Spinal cord (tissue), 10 donors: ENCODE data around the gene CEP44. TPM values are rescaled to one million over a fixed set of nuclear protein-coding genes. Genes with fewer than 3 reads are reported as not detected.
"Not testable (repeated sequence)": the region's sequence is repeated elsewhere in the genome, so short reads cannot be mapped to it uniquely, and the experiment has no call there.

Experiments used
- DNase-seq, 6 donors: peaks; one replicate each; pipeline versions ENCODE4 v3.0.0 to v3.0.0-alpha.2; 2013 to 2015; ENCODE audit warnings: low spot score in 6 of 6, low read depth in 4 of 6
- H3K27ac ChIP-seq: one replicate; pipeline ENCODE4 v1.5.1; 2013; ENCODE audit warnings: low read depth, low read length, control low read depth
- H3K27me3 ChIP-seq: one replicate; pipeline ENCODE4 v1.6.1; 2013; ENCODE audit warnings: low read length; ENCODE audit not compliant: control insufficient read depth, insufficient read depth
- H3K36me3 ChIP-seq: one replicate; pipeline ENCODE4 v1.6.1; 2013; ENCODE audit warnings: low read length; ENCODE audit not compliant: control insufficient read depth, insufficient read depth
- H3K4me1 ChIP-seq: one replicate; pipeline ENCODE4 v1.6.1; 2013; ENCODE audit warnings: low read length; ENCODE audit not compliant: control insufficient read depth, insufficient read depth
- H3K4me3 ChIP-seq: one replicate; pipeline ENCODE4 v1.5.1; 2013; ENCODE audit warnings: low read depth, low read length, control low read depth
- H3K9me3 ChIP-seq: one replicate; pipeline ENCODE4 v1.6.1; 2013; ENCODE audit warnings: low read length; ENCODE audit not compliant: control insufficient read depth, insufficient read depth
- WGBS: methylation state at CpG from one replicate; pipeline ENCODE4 v1.1.5; 2013; ENCODE audit warnings: missing lambda C conversion rate; ENCODE audit not compliant: insufficient coverage; 5-methylcytosine and 5-hydroxymethylcytosine counted together
- polyA plus RNA-seq, 2 donors: library from polyadenylated mRNA; unstranded; fragments of 120-200 nt; gene quantifications; one replicate each; pipeline ENCODE4 v1.2.1, GENCODE V29; 2013; ENCODE audit not compliant: insufficient read length in 2 of 2
- total RNA-seq, 2 donors: library from RNA; depleted of rRNA in 1 of 2; stranded (reverse); fragments of 120-200 nt in 1 of 2; fragments of >200 nt in 1 of 2; gene quantifications; one replicate each; pipeline versions ENCODE4 v1.2.3 to v1.2.4, GENCODE V29; 2013 to 2014
- donor health status: healthy.

Gene CEP44
- total and polyA plus RNA-seq, 4 donors, result 12.6 to 32.9 (median 16.8) TPM

- no CpG with 5 or more reads among the region's 2 CpGs for WGBS
- Histone ChIP-seq H3K27me3 (no peaks in the 10 kb centered on the region), H3K4me1 (no peaks in the 10 kb centered on the region), H3K36me3 (no peaks in the 10 kb centered on the region), H3K4me3 (no peak overlapping the region), H3K27ac (no peak overlapping the region), H3K9me3 (no peaks in the 10 kb centered on the region)
- DNase-seq, result no peak
Measured at GRCh38 chr4:174340714-174341113, 57.0 kb downstream of the CEP44 start.

- Histone ChIP-seq H3K27ac (no peak overlapping the region), H3K4me3 (no peak overlapping the region), H3K27me3 (no peaks in the 10 kb centered on the region), H3K36me3 (no peaks in the 10 kb centered on the region), H3K9me3 (no peaks in the 10 kb centered on the region), H3K4me1 (no peaks in the 10 kb centered on the region)
- DNase-seq, result no peak
- whole genome bisulfite sequencing, result 100% methylated on average over 1 of the region's 1 CpG
Measured at GRCh38 chr4:174349156-174349555, 65.4 kb downstream of the CEP44 start.

DNA sequence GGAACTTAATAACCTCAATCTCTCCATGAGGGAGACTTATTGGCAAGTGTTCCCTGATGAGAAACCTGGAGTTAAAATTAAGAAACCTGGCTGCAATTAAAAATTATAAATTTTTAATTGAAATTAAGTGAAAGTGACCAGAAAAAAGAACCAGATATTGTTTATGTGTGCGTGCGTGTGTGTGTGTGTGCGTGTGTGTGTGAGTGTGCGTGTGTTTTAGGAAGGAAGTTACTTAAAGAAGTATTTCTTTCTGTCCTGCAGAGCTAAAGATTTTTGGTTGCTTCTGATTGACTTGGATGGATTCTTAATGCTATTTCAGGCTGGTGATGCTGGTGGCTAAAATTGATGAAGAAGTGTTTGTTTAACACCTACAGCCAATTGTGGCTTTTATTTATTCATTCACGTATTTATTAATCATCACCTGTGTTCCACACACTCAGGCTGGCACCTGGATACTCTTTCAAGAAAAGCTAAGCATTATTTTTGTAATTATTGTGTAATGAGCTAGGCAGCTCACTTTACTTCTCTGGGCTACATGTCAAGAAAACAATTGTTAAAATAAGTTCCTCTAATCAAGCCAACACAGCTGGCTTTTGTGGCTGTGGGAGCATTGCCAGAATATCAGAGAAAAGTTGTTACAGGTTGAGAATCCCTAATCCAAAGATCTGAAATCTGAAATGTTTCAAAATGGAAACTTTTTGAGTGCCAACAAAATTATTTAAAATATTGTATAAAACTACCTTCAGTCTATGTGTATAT lies 68.5 kb downstream of the CEP44 start:
- Histone ChIP-seq H3K27ac (no peak overlapping the region), H3K27me3 (no peaks in the 10 kb centered on the region), H3K36me3 (no peaks in the 10 kb centered on the region), H3K4me1 (no peaks in the 10 kb centered on the region), H3K4me3 (no peak overlapping the region), H3K9me3 (no peaks in the 10 kb centered on the region)
- 78% methylated on average over 4 of the region's 5 CpGs for WGBS
- peak in 1 of 6 donors; percentile 15 for DNase-seq

DNA sequence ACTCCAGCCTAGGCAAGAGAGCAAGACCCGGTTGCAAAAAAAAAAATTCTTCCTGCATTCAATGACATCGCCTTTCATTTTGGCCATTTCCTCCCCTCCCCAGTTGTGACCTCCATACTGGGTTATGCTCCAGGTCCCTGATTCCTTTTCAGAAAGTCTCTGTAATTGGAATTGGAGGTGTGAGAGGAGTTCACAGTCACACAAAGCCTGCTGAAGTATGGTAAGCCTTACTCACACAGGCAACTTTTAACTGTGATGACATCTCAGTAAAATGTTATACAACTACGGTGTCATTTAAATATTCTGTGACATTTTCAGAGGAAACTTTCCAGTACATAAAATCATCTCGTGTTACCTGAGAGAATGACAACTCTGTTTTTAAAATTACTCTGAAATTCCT lies 73.6 kb downstream of the CEP44 start:
- DNase-seq, result no peak
- Histone ChIP-seq H3K4me3 (no peak overlapping the region), H3K36me3 (no peaks in the 10 kb centered on the region), H3K9me3 (no peaks in the 10 kb centered on the region), H3K27ac (no peak overlapping the region), H3K4me1 (no peaks in the 10 kb centered on the region), H3K27me3 (no peaks in the 10 kb centered on the region)
- WGBS, result no CpG with 5 or more reads among the region's 4 CpGs

DNA sequence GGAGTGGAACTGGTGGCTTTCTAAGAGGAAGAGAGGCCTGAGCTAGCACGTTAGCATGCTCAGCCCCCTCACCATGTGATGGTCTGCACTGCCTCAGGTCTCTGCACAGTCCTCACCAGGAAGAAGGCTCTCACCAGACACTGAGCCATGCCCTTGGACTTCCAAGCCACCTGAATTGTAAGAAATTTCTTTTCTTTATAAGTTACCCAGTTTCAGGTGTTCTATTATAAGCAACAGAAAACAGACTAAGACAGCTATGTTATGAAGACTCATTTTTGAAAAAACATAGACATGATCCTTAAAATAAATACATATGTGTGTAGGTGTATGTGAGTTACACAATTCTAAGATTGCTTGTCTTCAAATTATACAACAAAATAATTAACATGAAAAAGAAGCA lies 74.7 kb downstream of the CEP44 start:
- DNase-seq, result no peak
- Histone ChIP-seq H3K4me1 (no peaks in the 10 kb centered on the region), H3K27me3 (no peaks in the 10 kb centered on the region), H3K9me3 (no peaks in the 10 kb centered on the region), H3K4me3 (no peak overlapping the region), H3K36me3 (no peaks in the 10 kb centered on the region), H3K27ac (no peak overlapping the region)
- WGBS, result no CpG with 5 or more reads among the region's 1 CpG

- H3K36me3 ChIP-seq, result no peaks in the 10 kb centered on the region
- H3K27ac ChIP-seq, result no peak overlapping the region
- no peaks in the 10 kb centered on the region for H3K4me1 ChIP-seq
- H3K4me3 ChIP-seq, result no peak overlapping the region
- H3K27me3 ChIP-seq, result no peaks in the 10 kb centered on the region
- no peaks in the 10 kb centered on the region for H3K9me3 ChIP-seq
- WGBS, result no CpG with 5 or more reads among the region's 1 CpG
- no peak for DNase-seq
Measured at GRCh38 chr4:174358829-174359228, 75.1 kb downstream of the CEP44 start.

DNA sequence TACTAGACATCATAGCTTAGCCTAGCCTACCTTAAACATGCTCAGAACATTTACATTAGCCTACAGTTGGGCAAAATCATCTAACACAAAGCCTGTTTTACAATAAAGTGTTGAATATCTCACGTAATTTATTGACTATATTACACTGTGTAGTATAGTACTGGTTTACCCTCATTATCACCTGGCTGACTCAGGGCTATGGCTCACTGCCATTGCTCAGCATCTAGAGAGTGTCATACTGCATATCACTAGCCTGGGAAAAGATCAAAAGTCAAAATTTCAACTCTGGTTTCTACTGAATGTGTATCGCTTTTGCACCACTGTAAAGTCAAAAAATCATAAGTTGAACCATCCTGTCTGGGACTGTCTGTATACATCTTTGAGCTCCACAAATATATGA lies 78.6 kb downstream of the CEP44 start:
- WGBS, result no CpG with 5 or more reads among the region's 2 CpGs
- no peak for DNase-seq
- Histone ChIP-seq H3K27ac (no peak overlapping the region), H3K9me3 (no peaks in the 10 kb centered on the region), H3K27me3 (no peaks in the 10 kb centered on the region), H3K4me1 (no peaks in the 10 kb centered on the region), H3K4me3 (no peak overlapping the region), H3K36me3 (no peaks in the 10 kb centered on the region)

DNA sequence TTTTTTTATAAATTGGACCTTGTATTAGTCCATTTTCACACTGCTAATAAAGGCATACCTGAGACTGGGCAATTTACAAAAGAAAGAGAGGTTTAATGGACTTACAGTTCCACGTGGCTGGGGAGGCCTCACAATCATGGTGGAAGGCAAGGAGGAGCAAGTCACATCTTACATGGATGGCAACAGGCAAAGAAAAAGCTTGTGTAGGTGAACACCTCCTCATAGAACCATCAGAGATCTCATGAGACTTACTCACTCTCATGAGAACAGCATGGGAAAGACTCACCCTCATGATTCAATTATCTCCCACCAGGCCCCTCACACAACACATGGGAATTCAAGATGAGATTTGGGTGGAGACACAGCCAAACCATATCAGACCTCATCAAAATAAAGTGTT lies 80.1 kb downstream of the CEP44 start:
- not testable (repeated sequence) for H3K4me3 ChIP-seq, H3K9me3 ChIP-seq, H3K27me3 ChIP-seq, H3K27ac ChIP-seq, H3K4me1 ChIP-seq, DNase-seq, H3K36me3 ChIP-seq
- WGBS, result no CpG with 5 or more reads among the region's 1 CpG

- DNase-seq, result peak; percentile 12 to 85 (median 46)
- H3K4me3 ChIP-seq, result no peak overlapping the region
Measured at GRCh38 chr4:174365018-174365587, 81.4 kb downstream of the CEP44 start.

GRCh38 chr4:174369985-174370384 lies 86.3 kb downstream of the CEP44 start:
- no peaks in the 10 kb centered on the region for H3K27me3 ChIP-seq
- H3K4me3 ChIP-seq, result no peak overlapping the region
- no peak for DNase-seq
- H3K4me1 ChIP-seq, result no peaks in the 10 kb centered on the region
- no peaks in the 10 kb centered on the region for H3K36me3 ChIP-seq
- no CpG with 5 or more reads among the region's 2 CpGs for WGBS
- peaks cover 2% of the 10 kb centered on the region for H3K9me3 ChIP-seq
- no peak overlapping the region for H3K27ac ChIP-seq

More at GRCh38 chr4:174365018-174365587, 81.4 kb downstream of the CEP44 start:
- Histone ChIP-seq H3K9me3 (peaks cover 2% of the 10 kb centered on the region), H3K4me1 (no peaks in the 10 kb centered on the region), H3K27me3 (no peaks in the 10 kb centered on the region), H3K36me3 (no peaks in the 10 kb centered on the region), H3K27ac (no peak overlapping the region)
- no CpG with 5 or more reads among the region's 2 CpGs for WGBS
